ENCODE data around the gene MYH13.

Gene MYH13

DNA sequence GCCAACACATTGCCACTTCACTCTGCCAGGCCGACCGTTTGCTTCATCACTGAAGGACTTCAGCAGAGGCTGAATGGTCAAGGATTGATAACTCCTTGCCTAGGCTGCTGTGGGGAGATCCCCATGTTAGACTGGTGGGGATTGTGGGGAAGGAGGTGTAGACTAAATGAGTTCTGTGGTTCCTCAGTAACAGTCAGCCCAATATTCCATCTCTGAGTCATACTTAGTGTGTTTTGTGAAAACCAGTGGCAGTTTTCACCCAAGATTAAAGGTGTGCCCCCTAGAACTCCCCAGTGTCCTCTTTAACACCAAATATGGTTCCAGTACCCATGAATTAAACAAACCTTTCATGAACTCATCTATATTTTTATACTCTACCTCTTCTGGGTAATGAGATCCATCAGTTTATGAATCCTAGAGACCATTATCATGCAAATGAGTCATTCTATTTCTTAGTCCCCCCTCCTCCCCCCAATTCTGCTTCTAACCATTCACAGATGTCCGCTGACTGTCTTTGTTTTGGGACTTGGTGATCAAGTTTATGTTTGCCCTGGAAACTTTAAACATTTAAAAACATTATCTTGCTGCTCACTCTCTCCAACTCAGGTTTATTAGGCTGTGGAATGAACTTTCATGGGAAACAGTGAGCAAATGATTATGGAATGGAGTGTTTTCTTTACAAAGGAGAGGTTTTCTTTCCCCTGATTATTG is 107.6 kb downstream of the MYH13 start:
- in situ Hi-C loops (cut with MboI; ENCODE audit: low sequenced_read_pairs) = no loop called here

DNA sequence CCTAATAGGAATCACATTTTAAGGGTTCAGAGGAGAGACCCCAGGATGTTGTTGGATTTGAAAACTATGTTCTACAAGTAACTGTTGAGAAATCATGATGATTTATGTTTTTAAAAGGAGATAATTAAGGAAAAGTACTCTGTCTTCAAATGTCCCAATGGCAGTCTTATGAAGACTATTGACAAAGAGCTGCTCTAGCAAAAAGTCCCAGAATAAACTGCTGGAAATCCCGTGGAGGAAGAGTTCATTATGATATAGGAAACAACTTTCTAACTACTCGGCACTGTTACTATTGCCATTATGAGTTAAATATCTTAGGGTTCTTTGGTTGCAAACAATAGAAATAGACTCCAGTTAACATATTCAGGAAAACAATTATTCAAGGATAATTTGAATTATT is 108.8 kb downstream of the MYH13 start:
- in situ Hi-C loops (cut with MboI; ENCODE audit: low sequenced_read_pairs) = no loop called here

DNA sequence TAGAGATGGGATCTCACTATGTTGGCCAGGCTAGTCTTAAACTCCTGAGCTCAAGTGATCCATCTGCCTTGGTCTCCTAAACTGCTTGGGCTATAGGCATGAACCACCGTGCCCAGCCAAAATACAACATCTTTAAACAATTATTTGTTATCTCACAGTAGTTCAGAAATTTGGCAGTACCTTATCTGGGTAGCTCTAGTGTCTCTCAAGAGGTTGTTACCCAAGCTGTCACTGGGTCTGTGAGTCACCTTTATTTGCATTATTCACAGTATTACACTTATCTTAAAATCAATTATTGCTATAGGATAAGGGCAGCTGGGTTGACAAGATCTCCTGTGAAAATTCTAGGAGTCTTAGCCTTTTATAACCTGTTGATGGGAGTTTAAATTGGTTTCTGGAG is 110.4 kb downstream of the MYH13 start:
- in situ Hi-C loops (cut with MboI; ENCODE audit: low sequenced_read_pairs) = no loop called here

DNA sequence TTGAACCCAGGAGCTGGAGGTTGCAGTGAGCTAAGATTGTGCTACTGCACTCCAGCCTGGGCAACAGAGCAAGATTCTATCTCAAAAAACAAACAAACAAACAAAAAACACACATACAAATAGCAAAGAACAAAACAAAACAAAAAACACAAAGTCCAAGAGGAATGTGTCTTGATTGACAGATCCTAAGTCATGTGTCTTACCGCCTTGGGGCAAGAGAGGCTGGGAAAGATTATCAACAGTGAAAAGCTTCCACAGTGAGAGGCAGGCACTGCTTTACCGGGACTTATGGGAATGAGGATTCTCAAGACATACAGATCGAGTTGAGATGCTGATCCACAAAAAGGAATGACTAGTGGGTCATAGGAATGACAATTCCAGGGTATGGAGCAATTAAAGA is 111.7 kb downstream of the MYH13 start:
- in situ Hi-C loops (cut with MboI; ENCODE audit: low sequenced_read_pairs) = no loop called here

DNA sequence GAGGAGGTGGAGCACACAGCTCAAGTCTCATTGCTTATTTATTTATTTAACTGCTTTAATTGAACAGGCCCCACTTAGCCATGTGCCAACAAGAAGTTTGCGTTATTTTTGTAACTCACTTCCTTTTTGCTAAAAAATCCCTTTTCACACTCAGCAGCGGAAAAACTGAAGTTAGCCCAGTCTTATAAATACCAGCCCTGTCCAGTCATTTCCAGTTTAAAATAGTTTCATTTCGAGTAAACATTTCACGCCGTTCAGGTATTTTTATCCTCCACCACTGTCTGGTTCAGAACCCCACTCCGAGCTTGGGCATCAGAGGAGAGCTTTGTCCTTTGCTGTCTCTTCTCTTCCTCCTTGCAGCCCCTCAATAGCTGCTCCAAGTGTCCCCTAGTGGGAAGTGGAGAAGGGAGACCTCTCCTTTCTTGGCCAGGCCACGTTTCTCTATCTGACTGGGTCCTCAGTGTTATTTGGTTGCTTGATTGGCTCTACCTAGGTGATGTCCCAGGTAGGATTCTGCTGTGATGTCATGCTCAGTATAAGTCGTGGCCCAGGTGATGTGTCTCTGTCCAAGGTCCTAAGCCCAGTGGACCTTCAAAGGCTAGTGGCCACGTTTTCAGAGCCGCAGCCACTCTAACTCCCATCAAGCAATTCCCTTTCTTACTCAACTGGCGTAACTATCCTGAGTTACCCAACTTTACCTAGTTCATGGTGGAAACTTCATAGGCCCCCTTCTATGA is 121.4 kb downstream of the MYH13 start:
- in situ Hi-C loops (cut with MboI; ENCODE audit: low sequenced_read_pairs) = no loop called here

Measured in HL-60/S4 (cell line).